Keratinocyte (primary cell): Measurements from ENCODE around the gene PRPF8. TPM values are rescaled to one million over a fixed set of nuclear protein-coding genes. Genes with fewer than 3 reads are reported as not detected.

Experiments
- DNase-seq: peaks from one replicate; pipeline ENCODE4 v3.0.0-alpha.2; 2011; ENCODE audit warnings: low read depth, missing footprints, low spot score
- FAIRE-seq: peaks from 2 replicates; lab custom pipeline; 2011; peaks lifted over from hg19 to GRCh38; lab: Jason Lieb, UNC
- H2AFZ ChIP-seq: 2 replicates; pipeline ENCODE4 v1.6.0; 2012; ENCODE audit warnings: low read length, control low read depth, inconsistent platforms; ENCODE audit not compliant: control insufficient read depth
- H3K27ac ChIP-seq: 2 replicates; pipeline ENCODE4 v1.5.1; 2011; ENCODE audit warnings: low read length; ENCODE audit not compliant: control insufficient read depth, insufficient read depth
- H3K27me3 ChIP-seq: 3 replicates; pipeline ENCODE4 v1.6.0; 2011; ENCODE audit warnings: low read length; ENCODE audit not compliant: control insufficient read depth, insufficient read depth; ENCODE audit errors: extremely low read depth
- H3K36me3 ChIP-seq, 2 experiments: 2 replicates in 1 of 2; 3 replicates in 1 of 2; pipeline ENCODE4 v1.5.1; 2011; ENCODE audit warnings: low read length in 2 of 2, mild to moderate bottlenecking in 1 of 2; ENCODE audit not compliant: control insufficient read depth in 2 of 2, insufficient read depth in 2 of 2; ENCODE audit errors: extremely low read depth in 1 of 2
- H3K4me1 ChIP-seq: 3 replicates; pipeline ENCODE4 v1.5.1; 2011; ENCODE audit warnings: low read length; ENCODE audit not compliant: control insufficient read depth, insufficient read depth; ENCODE audit errors: extremely low read depth
- H3K4me2 ChIP-seq: 3 replicates; pipeline ENCODE4 v1.6.0; 2011; ENCODE audit warnings: low read depth, low read length; ENCODE audit not compliant: control insufficient read depth, insufficient read depth; ENCODE audit errors: extremely low read depth
- H3K4me3 ChIP-seq, 3 experiments: fragments of 200-600 bp in 1 of 3; sonication (generic) in 1 of 3; 2 replicates in 2 of 3; 3 replicates in 1 of 3; pipeline ENCODE4 v1.5.1; 2011 to 2016; ENCODE audit warnings: low read length in 3 of 3, mild to moderate bottlenecking in 3 of 3, control low read depth in 2 of 3, inconsistent platforms in 1 of 3, low read depth in 1 of 3, mixed read lengths in 1 of 3, mixed run types in 1 of 3, moderate library complexity in 1 of 3; ENCODE audit not compliant: control insufficient read depth in 2 of 3, insufficient read depth in 2 of 3; ENCODE audit errors: extremely low read depth in 1 of 3
- H3K79me2 ChIP-seq: 2 replicates; pipeline ENCODE4 v1.6.0; 2012; ENCODE audit warnings: low read length; ENCODE audit not compliant: control insufficient read depth, insufficient read depth
- H3K9ac ChIP-seq: 3 replicates; pipeline ENCODE4 v1.6.0; 2011; ENCODE audit warnings: low read length; ENCODE audit not compliant: control insufficient read depth, insufficient read depth; ENCODE audit errors: extremely low read depth
- H3K9me1 ChIP-seq: 3 replicates; pipeline ENCODE4 v1.6.0; 2011; ENCODE audit warnings: low read length; ENCODE audit not compliant: control insufficient read depth, insufficient read depth; ENCODE audit errors: extremely low read depth
- H3K9me3 ChIP-seq: 2 replicates; pipeline ENCODE4 v1.5.1; 2012; ENCODE audit warnings: low read depth, low read length; ENCODE audit not compliant: control insufficient read depth
- H4K20me1 ChIP-seq: 3 replicates; pipeline ENCODE4 v1.6.0; 2011; ENCODE audit warnings: low read length; ENCODE audit not compliant: control insufficient read depth, insufficient read depth; ENCODE audit errors: extremely low read depth
- EZH2 ChIP-seq: IDR thresholded peaks from one replicate; pipeline ENCODE4 v1.6.1; 2012; ENCODE audit warnings: inconsistent platforms, mild to moderate bottlenecking, low read length, moderate library complexity
- dilution Hi-C: fragments of 300-500 bp; cut with MboI; formaldehyde crosslinking; loops from one replicate; pipeline ENCODE4 v1.7.0; 2020; ENCODE audit warnings: low sequenced_read_pairs; ENCODE audit not compliant: extremely low pct_ligation_motif_present
- polyA plus RNA-seq, 5 experiments: library from polyadenylated mRNA; depleted of rRNA in 3 of 5; stranded (reverse) in 3 of 5; stranded (forward) in 1 of 5; unstranded in 1 of 5; fragments of >200 nt; gene quantifications; 1 replicate in 1 of 5; 2 replicates in 3 of 5; 3 replicates in 1 of 5; pipeline versions ENCODE4 v1.2.1 to v1.2.3, GENCODE V29; 2011 to 2012; ENCODE audit warnings: missing spikeins in 2 of 5, low read depth in 1 of 5, low replicate concordance in 1 of 5
- TF ChIP-seq, protein P1 (sequence below), 3 experiments: IDR thresholded peaks in 1 of 3; conservative IDR thresholded peaks in 1 of 3; optimal IDR thresholded peaks in 1 of 3; 2 replicates in 2 of 3; 3 replicates in 1 of 3; pipeline versions ENCODE3 to v1.5.1; 2011; ENCODE audit warnings: low read length in 3 of 3, mild to moderate bottlenecking in 3 of 3, moderate library complexity in 2 of 3, control low read depth in 1 of 3, inconsistent platforms in 1 of 3; ENCODE audit not compliant: insufficient read depth in 2 of 3; ENCODE audit errors: extremely low read depth in 1 of 3

PRPF8 gene
- polyA plus RNA-seq, 1 donor (not counting 4 experiments of a cell fraction or from before 2014, with no cell fraction given) = 97.5 TPM

DNA sequence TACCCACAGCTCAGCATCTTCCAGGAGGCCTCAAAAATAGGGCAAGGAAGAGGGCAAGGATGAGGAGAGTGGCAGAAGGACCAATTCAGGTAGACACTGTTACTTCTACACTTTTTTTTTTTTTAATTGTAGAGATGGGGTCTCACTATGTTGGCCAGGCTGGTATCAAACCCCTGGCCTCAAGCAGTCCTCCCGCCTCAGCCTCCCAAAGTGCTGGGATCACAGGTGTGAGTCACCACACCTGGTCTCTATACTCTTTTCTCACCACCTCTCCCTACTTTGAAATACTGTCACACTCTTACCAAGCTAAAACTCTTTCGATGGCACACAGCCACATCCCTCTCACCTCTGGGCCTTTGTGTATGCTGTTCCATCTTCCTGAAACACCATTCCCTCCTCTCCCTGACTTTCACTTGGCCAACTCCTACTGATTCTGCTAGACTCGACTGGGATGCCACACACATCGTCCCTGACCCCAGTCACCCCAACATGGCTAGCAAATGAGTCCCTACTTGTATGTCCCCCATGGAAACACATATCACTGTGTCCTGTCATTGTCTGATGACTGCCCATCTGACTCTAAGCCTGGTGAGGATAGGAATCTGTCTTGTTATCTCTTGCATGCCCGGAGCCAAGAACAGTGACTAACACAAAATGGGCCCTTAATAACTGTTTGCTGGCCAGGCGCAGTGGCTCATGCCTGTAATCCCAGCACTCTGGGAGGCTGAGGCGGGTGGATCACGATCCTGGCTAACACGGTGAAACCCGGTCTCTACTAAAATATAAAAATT lies 48.8 kb downstream of the PRPF8 start:
- H3K27me3 ChIP-seq = peaks cover 6% of the 10 kb centered on the region
- no peaks in the 10 kb centered on the region for H3K4me1 ChIP-seq
- TF ChIP-seq, protein P1, sequence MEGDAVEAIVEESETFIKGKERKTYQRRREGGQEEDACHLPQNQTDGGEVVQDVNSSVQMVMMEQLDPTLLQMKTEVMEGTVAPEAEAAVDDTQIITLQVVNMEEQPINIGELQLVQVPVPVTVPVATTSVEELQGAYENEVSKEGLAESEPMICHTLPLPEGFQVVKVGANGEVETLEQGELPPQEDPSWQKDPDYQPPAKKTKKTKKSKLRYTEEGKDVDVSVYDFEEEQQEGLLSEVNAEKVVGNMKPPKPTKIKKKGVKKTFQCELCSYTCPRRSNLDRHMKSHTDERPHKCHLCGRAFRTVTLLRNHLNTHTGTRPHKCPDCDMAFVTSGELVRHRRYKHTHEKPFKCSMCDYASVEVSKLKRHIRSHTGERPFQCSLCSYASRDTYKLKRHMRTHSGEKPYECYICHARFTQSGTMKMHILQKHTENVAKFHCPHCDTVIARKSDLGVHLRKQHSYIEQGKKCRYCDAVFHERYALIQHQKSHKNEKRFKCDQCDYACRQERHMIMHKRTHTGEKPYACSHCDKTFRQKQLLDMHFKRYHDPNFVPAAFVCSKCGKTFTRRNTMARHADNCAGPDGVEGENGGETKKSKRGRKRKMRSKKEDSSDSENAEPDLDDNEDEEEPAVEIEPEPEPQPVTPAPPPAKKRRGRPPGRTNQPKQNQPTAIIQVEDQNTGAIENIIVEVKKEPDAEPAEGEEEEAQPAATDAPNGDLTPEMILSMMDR (optimal IDR thresholded peaks at IDR 0.05 in 1 of 3, IDR thresholded peaks at IDR 0.05 in 1 of 3, conservative IDR thresholded peaks at IDR 0.05 in 1 of 3; ENCODE audit: extremely low read depth in 1 of 3, insufficient read depth in 2 of 3, low read length in 3 of 3) = no peak
- TF ChIP-seq EZH2 = no peak
- DNase-seq = no peak
- H3K9me3 ChIP-seq = no peaks in the 10 kb centered on the region
- H3K36me3 ChIP-seq = no peaks in the 10 kb centered on the region
- no peaks in the 10 kb centered on the region for H3K9me1 ChIP-seq
- H2AFZ ChIP-seq = no peak overlapping the region
- H3K9ac ChIP-seq = no peak overlapping the region
- FAIRE-seq = no peak
- dilution Hi-C loops = no loop called here
- H3K4me3 ChIP-seq = no peak overlapping the region
- H3K4me2 ChIP-seq = no peak overlapping the region
- no peaks in the 10 kb centered on the region for H3K79me2 ChIP-seq
- no peaks in the 10 kb centered on the region for H4K20me1 ChIP-seq
- no peak overlapping the region for H3K27ac ChIP-seq

DNA sequence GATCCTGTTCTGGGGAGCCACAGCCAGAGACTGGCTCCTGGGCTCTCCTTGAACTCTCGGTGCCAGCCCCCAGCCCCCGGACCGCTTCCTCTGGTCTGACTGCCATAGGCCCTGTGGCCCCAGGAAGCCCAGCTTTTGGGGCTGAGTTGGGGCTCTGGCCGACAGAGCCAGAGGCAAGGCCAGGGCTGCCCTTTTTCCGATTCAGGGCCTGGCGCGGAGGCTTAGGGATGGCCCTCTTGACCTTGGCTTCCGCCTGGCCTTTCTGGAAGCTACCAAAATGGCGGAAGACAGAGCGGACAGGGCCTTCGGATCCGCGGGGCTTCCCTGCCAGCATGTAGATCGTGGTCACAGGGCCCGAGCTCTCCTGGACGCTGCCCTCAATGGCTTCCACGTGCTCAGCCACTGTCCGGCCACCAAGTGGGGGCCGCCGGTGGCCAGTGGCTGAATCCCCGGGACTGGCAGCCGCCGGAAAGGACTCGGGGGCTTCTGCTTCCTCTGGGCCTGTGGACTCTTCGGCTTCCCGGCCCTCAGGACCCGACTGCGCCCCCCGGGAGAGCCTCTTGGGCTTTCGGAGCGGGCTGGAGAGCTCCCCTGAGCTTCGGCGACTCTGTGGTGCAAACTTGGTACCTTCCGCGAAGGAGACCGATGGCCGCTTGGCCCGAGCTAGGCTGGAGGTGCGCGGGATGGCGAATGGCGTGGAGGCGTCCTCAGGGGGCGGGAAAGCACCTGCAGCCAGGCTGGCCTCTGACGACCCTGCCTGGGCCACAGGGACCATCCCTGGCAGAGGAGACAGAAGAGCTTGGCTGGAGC lies 49.6 kb downstream of the PRPF8 start:
- Histone ChIP-seq H3K79me2 (no peaks in the 10 kb centered on the region), H3K4me3 (no peak overlapping the region), H3K9ac (no peak overlapping the region), H3K4me1 (no peaks in the 10 kb centered on the region), H3K4me2 (no peak overlapping the region), H3K9me1 (no peaks in the 10 kb centered on the region), H3K27me3 (peaks cover 4% of the 10 kb centered on the region), H3K27ac (no peak overlapping the region), H4K20me1 (no peaks in the 10 kb centered on the region), H3K9me3 (no peaks in the 10 kb centered on the region), H3K36me3 (no peaks in the 10 kb centered on the region), H2AFZ (no peak overlapping the region)
- TF ChIP-seq EZH2 = no peak
- TF ChIP-seq, protein P1 (optimal IDR thresholded peaks at IDR 0.05 in 1 of 3, IDR thresholded peaks at IDR 0.05 in 1 of 3, conservative IDR thresholded peaks at IDR 0.05 in 1 of 3; ENCODE audit: extremely low read depth in 1 of 3, insufficient read depth in 2 of 3, low read length in 3 of 3) = no peak
- FAIRE-seq (no peak), DNase-seq (no peak)
- dilution Hi-C loops = no loop called here
